Stimulated activated CD8-positive, alpha-beta memory T cell treated with anti-CD3 and anti-CD28 coated beads, Interleukin-4, amount 100 ng/mL, for 4 hours (primary cell): Measurements from ENCODE around the gene EIF6.

Experiments
- DNase-seq, 2 donors: peaks; one replicate each; pipeline ENCODE4 v3.0.0-alpha.2; 2020; ENCODE audit warnings: low read depth in 2 of 2, low spot score in 1 of 2

Gene EIF6

GRCh38 chr20:35280523-35280922, 4.0 kb downstream of the EIF6 start:
- DNase-seq, result no peak

DNA sequence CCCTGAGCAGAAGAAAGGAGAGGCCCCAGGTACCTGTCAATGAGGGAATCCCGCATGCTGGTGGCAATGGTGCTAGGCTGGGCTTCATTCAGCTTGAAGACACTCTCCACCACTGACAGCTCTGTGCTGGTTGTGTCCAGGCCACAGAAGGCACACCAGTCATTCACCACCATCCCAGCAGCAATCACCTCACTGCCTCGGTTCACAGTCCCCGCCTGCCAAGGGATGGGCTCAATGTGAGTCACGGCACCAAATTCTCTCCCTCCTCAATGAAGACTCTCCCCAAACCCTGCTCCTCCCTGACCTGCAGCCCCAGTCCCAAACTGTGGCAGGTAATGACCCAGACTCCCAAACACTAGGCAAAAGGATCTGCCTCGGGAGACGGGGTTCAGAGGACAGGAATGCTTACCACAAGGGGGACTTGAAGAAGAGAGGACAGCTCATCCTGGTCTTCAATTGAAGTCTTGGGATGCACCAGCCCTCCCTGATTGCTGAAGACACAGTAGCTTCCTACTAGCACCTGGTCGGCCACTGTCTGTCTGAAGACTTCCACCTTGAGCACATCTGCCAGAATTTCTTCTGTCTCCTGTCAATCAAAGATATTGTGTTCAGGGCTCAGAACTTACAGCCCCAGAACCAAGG, 4.9 kb downstream of the EIF6 start:
- DNase-seq, result no peak

DNA sequence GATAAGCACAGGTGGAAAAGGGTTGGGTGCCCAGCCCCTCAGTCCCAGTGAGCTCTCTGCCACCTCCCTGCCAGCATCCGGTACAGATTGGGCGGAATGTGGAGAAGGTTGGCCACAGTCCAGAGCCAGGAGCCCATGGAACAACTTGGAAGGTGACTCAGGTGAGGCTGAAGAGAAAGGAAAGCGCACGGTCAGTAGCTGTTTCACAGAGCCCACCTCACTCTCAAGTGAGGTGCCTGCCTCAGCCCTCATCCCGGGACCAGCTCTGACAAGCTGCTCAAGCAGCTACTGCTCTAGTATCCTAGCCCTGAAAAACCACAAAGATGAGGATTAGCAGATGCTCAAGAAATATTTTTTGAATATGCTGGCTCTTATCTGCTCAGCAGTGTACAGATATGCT, 5.5 kb downstream of the EIF6 start:
- no peak for DNase-seq

- DNase-seq, result peak; percentile 65 to 79
Observed at GRCh38 chr20:35277531-35278395, 6.8 kb downstream of the EIF6 start, which contains the start of gene MMP24OS. TSS of gene MMP24OS (minus strand) at chr20:35278122. CDS start at chr20:35277929, 193 bp downstream.

GRCh38 chr20:35277127-35277526, 7.4 kb downstream of the EIF6 start:
- no peak for DNase-seq

DNA sequence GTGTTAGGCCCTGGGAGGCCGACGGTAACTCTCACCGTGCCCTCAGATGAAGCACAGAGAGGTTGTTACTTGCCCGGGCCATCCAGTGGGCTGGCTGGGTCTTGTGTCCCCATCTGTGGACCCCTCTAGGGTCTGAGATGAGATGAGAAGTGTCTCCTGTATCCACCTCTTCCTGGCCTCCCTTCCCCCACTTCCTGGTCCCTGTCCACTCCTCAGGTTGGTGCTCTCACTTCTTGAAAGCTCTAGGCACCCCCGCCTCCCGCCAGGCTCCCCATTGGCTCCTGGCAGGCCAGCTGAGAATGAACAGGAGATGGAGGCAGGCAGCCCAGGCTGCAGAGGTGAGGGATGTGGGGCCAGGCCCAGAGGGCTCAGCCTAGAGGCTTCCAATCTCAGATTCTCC, 8.2 kb downstream of the EIF6 start:
- DNase-seq, result no peak

GRCh38 chr20:35275741-35276251, 8.8 kb downstream of the EIF6 start:
- DNase-seq, result no peak

DNA sequence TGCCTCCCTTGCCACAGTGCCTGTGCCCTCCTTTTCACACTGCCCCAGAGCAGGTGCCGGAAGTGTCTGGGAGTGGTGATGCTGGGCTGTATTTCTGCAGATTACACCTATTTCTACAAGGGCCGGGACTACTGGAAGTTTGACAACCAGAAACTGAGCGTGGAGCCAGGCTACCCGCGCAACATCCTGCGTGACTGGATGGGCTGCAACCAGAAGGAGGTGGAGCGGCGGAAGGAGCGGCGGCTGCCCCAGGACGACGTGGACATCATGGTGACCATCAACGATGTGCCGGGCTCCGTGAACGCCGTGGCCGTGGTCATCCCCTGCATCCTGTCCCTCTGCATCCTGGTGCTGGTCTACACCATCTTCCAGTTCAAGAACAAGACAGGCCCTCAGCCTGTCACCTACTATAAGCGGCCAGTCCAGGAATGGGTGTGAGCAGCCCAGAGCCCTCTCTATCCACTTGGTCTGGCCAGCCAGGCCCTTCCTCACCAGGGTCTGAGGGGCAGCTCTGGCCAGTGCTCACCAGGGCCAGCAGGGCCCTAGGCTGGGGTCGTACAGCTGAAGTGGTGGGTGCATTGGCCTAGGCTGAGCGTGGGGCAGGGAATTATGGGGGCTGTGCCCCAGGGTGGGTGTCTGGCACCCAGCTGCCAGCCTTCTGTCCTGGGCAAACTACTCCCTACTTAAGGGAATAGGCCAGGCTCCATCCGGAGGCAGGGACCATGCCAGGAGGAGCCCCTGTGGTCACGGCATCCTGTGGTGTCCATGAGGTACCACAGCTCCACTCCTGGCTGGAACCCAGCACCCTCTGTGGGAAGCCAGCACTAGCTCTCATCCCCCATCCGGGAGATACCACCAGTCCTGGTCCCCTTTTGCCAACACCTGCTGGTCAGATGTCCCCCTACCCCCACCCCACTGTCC, 10.1 kb downstream of the EIF6 start:
- DNase-seq, result no peak

- DNase-seq, result no peak
Observed at GRCh38 chr20:35273449-35274171, 11.0 kb downstream of the EIF6 start.

GRCh38 chr20:35271904-35272303, 12.7 kb downstream of the EIF6 start:
- DNase-seq, result no peak

DNA sequence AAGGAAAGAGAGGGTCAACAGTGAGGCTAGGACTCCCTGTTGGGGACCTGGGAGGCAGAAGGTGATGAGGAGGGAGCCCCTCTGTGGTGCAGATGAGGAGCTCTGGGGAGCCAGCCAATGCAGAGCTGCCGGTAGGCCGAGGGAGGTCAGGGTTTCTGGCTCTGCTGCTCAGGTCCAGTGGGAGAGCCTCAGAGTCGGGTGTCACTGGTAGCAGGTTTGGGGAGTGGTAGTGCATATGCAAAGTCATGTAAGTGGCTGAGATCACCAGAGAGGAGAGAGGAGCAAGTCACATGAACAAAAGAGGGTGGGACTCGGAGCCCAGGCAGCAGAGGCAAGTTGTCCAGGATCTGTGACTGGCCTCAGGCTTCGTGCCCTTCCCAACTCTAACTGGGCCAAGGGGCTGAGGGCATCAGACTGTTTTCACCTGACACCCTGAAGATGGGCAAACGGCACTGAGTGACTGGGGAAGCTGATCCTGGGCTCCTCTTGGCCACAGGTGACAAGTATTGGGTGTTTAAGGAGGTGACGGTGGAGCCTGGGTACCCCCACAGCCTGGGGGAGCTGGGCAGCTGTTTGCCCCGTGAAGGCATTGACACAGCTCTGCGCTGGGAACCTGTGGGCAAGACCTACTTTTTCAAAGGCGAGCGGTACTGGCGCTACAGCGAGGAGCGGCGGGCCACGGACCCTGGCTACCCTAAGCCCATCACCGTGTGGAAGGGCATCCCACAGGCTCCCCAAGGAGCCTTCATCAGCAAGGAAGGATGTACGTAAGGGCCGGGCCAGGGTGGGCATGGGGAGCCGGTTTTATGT, 13.3 kb downstream of the EIF6 start:
- no peak for DNase-seq

DNA sequence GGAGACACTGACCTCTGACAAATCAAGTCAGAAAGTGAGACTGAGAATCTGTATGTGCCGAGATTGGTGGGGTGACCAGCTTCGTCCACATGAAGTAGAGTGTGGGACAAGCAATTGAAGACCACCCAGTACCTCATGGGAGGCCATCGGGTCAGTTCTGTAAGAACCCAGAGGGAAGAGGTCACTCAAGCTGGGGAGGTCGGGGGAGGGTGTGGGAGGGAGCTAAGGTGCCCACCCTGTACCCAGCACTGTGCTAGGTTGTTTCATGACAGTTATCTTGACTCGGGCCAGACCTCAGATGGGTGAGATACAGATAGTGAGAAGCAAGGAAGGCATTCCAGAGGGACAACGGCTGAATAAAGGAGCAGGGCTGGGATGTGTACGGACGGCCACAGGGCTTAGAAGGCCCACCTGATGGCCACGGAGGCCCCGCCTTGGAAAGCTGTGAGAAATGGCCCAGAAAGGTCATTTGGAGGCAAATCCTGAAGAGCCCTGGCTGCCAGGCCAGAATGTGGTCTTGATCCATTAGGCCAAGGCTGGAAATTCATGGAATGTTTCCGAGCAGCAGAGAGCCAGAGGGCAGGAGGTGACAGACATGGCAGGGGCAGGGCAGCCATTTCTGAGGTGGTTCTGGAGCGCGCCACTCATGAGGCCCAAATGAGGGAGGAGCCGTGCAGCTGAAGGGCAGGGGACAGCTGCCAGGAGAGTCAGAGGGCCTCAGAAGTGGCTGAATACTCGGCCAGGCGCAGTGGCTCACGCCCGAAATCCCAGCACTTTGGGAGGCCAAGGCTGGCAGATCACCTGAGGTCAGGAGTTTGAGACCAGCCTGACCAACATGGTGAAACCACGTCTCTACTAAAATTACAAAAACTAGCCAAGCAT, 14.3 kb downstream of the EIF6 start:
- no peak for DNase-seq

DNA sequence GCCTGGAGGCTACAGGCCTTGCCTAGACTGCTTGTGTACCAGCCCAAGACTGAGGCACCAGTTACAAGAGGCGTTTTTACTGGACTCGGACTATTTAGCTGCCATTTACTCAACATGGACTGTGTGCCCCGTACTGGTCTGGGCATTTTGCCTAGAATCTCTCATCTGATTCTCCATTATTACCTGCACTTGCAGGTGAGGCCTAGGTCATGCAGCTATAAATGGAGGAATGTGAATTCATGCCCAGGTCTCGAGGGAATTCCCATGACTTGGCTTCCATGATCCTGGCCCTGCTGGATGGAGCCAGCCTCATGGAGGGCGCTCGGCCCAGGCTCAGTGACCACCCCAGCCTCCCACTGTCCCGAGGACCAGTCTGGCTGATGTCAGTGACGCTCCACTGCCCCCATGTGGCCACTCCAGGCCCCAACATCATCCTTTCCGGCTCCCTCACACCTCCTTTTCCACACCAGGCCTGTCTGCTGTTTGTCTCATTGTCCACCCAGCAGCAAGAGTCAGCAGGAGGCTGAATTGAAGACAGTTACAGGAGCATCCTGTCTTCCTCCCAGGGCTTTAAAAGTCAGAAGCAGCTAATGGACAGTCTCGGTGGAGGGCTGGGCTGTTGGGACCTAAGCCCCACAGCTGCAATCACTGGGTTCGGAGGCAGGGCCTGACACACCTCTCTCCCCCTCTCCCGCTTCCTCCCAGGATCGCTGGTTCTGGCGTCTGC, 15.4 kb downstream of the EIF6 start:
- no peak for DNase-seq

DNA sequence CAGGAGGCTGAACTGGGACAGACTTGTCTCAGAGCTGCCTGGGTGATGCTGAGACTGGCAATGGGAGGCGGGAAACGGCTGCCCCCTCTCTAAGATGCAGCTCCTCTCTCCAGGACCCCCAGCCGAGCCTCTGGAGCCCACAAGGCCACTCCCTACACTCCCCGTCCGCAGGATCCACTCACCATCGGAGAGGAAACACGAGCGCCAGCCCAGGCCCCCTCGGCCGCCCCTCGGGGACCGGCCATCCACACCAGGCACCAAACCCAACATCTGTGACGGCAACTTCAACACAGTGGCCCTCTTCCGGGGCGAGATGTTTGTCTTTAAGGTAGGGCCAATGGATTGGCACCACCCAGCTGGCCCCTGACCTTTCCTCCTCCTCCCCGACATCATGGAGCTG, 17.5 kb downstream of the EIF6 start:
- DNase-seq, result no peak

DNA sequence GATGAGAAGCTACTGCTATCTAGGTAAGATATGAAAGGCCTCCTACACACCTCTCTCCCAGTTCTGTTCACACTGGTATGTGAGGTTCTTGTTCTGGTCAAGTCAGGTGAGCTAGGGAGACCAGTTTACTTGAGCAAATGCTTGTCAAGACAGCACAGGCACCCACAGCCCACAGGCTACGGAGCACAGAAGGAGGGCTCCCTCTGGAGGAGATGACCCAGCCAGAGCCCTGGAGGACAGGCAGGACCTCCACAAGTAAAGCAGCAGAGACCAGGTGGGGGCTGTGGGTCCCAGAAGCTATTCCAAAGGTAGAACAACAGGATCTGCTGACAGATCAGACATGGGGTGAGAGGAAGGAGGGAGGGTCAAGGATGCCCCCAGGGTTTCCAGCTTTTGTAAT, 19.8 kb downstream of the EIF6 start:
- no peak for DNase-seq

DNA sequence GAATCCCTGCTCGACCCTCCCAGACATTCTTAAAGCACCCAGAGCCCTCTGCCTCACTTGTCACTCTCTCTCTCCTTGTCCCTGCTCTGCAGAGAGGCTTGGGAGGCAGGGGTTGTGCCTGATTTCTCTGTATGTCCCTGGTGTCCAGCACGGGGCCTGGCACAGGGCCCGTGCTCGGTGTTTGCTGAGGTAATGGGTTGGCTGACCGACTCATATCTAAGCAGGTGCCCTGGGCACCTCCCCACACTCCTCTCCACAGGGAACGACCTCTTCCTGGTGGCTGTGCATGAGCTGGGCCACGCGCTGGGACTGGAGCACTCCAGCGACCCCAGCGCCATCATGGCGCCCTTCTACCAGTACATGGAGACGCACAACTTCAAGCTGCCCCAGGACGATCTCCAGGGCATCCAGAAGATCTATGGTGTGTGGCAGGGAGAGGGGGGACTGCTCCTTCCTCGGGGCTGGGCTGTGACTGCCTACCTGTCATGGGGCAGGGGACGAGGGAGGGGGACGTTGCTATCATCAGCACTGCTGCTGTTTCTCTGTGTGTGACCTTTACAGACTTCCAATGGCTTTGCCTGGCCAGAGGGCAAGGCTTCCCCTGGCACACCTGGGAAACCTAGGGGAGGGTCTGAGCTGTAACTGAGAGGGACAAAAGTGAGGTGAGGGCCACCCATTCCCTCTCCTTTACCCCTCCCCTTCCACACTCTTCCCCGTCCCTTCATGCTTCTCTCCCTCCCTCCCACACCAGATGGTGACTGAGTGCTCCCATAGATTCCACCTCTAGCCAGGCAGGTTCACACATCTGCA, 20.8 kb downstream of the EIF6 start:
- no peak for DNase-seq
